OCI-LY3 (cell line): ENCODE results near the gene MOCS3.

Experiments used
- H2AFZ ChIP-seq: fragments of 200-600, 300-600 bp; shearing (Covaris generic); 2 replicates; pipeline ENCODE4 v1.6.0; 2014; ENCODE audit warnings: antibody characterized with exemption, low read depth, low read length
- H3K27ac ChIP-seq: fragments of 200-600, 300-600 bp; sonication (generic); 2 replicates; pipeline ENCODE4 v1.5.1; 2014; ENCODE audit warnings: mild to moderate bottlenecking, low read length, moderate library complexity, mixed read lengths
- H3K27me3 ChIP-seq: fragments of 200-600, 300-600 bp; sonication (generic); 2 replicates; pipeline ENCODE4 v1.6.1; 2014; ENCODE audit warnings: low read depth, low read length, mixed read lengths
- H3K36me3 ChIP-seq: fragments of 200-600, 300-600 bp; sonication (generic); replicated peaks from 2 replicates; pipeline ENCODE3; 2014; ENCODE audit warnings: low read depth, low read length, mixed read lengths
- H3K4me1 ChIP-seq: fragments of 300-600, 200-600 bp; sonication (generic); 2 replicates; pipeline ENCODE4 v1.6.1; 2014; ENCODE audit warnings: low read length, mixed read lengths
- H3K4me2 ChIP-seq: fragments of 200-600, 300-600 bp; sonication (generic); 2 replicates; pipeline ENCODE4 v1.6.1; 2014; ENCODE audit warnings: low read length, mixed read lengths
- H3K4me3 ChIP-seq: fragments of 300-600, 200-600 bp; sonication (generic); 2 replicates; pipeline ENCODE4 v1.5.1; 2014; ENCODE audit warnings: antibody characterized with exemption, mild to moderate bottlenecking, low read length, moderate library complexity
- H3K79me2 ChIP-seq: fragments of 300-600, 200-600 bp; shearing (Covaris generic); 2 replicates; pipeline ENCODE4 v1.6.1; 2014; ENCODE audit warnings: mild to moderate bottlenecking, low read length, mixed read lengths
- H3K9ac ChIP-seq: fragments of 300-600, 200-600 bp; shearing (Covaris generic); 2 replicates; pipeline ENCODE4 v1.6.0; 2014; ENCODE audit warnings: mild to moderate bottlenecking, low read length, moderate library complexity
- H3K9me3 ChIP-seq: fragments of 200-600, 300-600 bp; shearing (Covaris generic); 2 replicates; pipeline ENCODE4 v1.6.1; 2014; ENCODE audit warnings: low read length, mixed read lengths; ENCODE audit not compliant: insufficient read depth
- H4K20me1 ChIP-seq: fragments of 200-600, 300-600 bp; sonication (generic); 2 replicates; pipeline ENCODE4 v1.6.1; 2016; ENCODE audit warnings: low read length, mixed read lengths; ENCODE audit not compliant: insufficient read depth
- CTCF ChIP-seq: fragments of 200-600, 300-600 bp; sonication (generic); IDR thresholded peaks from 2 replicates; pipeline ENCODE4 v1.5.1; 2014; ENCODE audit warnings: antibody characterized with exemption, low read length, low read depth
- EZH2phosphoT487 ChIP-seq: fragments of 200-600 bp; shearing (Covaris generic); IDR thresholded peaks from 2 replicates; pipeline ENCODE4 v1.6.1; 2018; ENCODE audit warnings: antibody characterized with exemption, mixed run types, low read depth

The MOCS3 gene

DNA sequence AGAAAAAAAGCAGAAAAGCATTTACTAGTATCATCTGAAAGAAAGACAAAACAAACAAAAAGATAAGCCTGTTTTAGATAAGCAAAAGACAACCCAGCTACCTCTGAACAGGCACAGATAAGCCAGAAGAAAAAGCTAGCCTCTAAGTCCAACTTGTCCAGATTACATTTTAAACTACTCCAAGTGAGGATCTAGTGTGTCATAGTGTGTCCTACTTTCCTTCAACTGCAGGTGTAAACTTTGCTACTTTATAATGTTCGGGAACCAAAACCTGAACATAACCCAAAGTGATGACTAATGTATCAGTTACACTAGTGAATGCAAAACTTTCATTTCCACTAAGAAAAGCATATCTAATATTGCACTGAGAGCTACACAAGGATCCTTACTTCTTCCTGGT is 46.9 kb upstream of the MOCS3 start:
- Histone ChIP-seq H3K4me2 (peak overlapping the region; percentile 68), H2AFZ (no peak overlapping the region), H3K9me3 (no peaks in the 10 kb centered on the region), H3K9ac (peak overlapping the region; percentile 41; the same call in 1 of the 2 replicates), H3K36me3 (peaks cover 58% of the 10 kb centered on the region), H3K79me2 (peaks cover 100% of the 10 kb centered on the region), H4K20me1 (peaks cover 86% of the 10 kb centered on the region), H3K4me3 (peak overlapping the region; percentile 46), H3K4me1 (peaks cover 79% of the 10 kb centered on the region), H3K27ac (peak overlapping the region; percentile 80), H3K27me3 (no peaks in the 10 kb centered on the region)
- TF ChIP-seq CTCF = no peak
- TF ChIP-seq EZH2phosphoT487 = no peak

GRCh38 chr20:50913690-50914375 is 44.8 kb upstream of the MOCS3 start:
- H3K4me1 ChIP-seq = peaks cover 98% of the 10 kb centered on the region
- no peak overlapping the region for H3K4me2 ChIP-seq
- H3K4me3 ChIP-seq = no peak overlapping the region
- H3K79me2 ChIP-seq = peaks cover 100% of the 10 kb centered on the region
- peak overlapping the region; percentile 20 for H3K27ac ChIP-seq
- H4K20me1 ChIP-seq = peaks cover 92% of the 10 kb centered on the region
- no peak overlapping the region for H2AFZ ChIP-seq
- TF ChIP-seq CTCF = no peak
- no peak for TF ChIP-seq EZH2phosphoT487
- no peaks in the 10 kb centered on the region for H3K9me3 ChIP-seq
- no peak overlapping the region for H3K9ac ChIP-seq
- peaks cover 64% of the 10 kb centered on the region for H3K36me3 ChIP-seq
- H3K27me3 ChIP-seq = no peaks in the 10 kb centered on the region

GRCh38 chr20:50915424-50915823 is 43.2 kb upstream of the MOCS3 start:
- H3K27me3 ChIP-seq = no peaks in the 10 kb centered on the region
- no peak overlapping the region for H3K9ac ChIP-seq
- TF ChIP-seq CTCF = no peak
- TF ChIP-seq EZH2phosphoT487 = no peak
- peaks cover 60% of the 10 kb centered on the region for H3K36me3 ChIP-seq
- H3K79me2 ChIP-seq = peaks cover 98% of the 10 kb centered on the region
- peak overlapping the region; percentile 53 for H3K4me2 ChIP-seq
- no peak overlapping the region for H2AFZ ChIP-seq
- H3K9me3 ChIP-seq = no peaks in the 10 kb centered on the region
- 0 out of 2 replicates have a peak overlapping the region, but pooled peaks have one; percentile 1 for H3K4me3 ChIP-seq
- H3K27ac ChIP-seq = peak overlapping the region; percentile 23
- peaks cover 85% of the 10 kb centered on the region for H4K20me1 ChIP-seq
- H3K4me1 ChIP-seq = peaks cover 88% of the 10 kb centered on the region

GRCh38 chr20:50916257-50916656 is 42.4 kb upstream of the MOCS3 start:
- no peak overlapping the region for H2AFZ ChIP-seq
- no peak overlapping the region for H3K4me2 ChIP-seq
- H3K27me3 ChIP-seq = no peaks in the 10 kb centered on the region
- H3K9me3 ChIP-seq = no peaks in the 10 kb centered on the region
- no peak overlapping the region for H3K9ac ChIP-seq
- peaks cover 85% of the 10 kb centered on the region for H4K20me1 ChIP-seq
- no peak overlapping the region for H3K27ac ChIP-seq
- peaks cover 80% of the 10 kb centered on the region for H3K4me1 ChIP-seq
- no peak for TF ChIP-seq EZH2phosphoT487
- TF ChIP-seq CTCF = no peak
- H3K79me2 ChIP-seq = peaks cover 98% of the 10 kb centered on the region
- H3K36me3 ChIP-seq = peaks cover 59% of the 10 kb centered on the region
- no peak overlapping the region for H3K4me3 ChIP-seq
